ENCODE measurements around the gene ELAC2.
A peak's percentile ranks its signal among the peaks of the same experiment; 100 is the strongest.

Gene ELAC2

DNA sequence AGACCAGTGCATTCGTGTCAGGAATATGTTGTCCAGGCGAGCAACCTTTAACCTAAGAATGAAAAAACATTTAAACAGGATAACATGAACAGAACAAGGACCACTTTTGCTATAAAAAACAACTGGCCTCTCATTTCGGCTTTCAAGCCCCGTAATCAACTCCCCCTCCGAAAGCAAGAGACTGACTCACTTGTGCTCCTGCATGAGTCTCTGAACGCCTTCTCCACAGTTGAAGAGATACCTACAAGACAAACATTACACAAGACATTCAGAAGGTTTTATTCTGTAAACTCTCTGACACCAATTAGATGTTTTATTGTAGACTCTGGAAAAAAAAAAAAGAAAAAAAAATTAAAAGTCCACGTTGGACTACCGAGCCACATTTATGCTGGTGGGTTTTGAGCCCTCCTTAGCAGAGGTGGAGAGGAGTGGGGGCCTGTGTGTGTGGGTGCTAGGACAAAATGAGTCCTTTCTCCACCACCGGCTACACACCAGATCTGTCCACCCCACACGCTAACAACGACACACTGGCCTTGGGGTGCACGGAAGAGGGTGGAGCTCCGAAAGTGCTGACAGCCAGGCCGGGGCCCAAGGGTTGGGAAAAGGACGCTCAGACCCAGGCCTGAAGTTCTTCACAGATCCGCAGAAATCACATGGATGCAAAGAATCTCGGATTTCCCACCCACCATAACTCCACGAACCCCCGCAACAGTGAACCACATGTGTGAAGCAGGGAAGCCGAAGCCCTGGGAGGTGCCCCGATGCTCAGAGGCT is 759 bp downstream of the ELAC2 start:
- DNase-seq (ENCODE audit: low spot score) = no peak

DNA sequence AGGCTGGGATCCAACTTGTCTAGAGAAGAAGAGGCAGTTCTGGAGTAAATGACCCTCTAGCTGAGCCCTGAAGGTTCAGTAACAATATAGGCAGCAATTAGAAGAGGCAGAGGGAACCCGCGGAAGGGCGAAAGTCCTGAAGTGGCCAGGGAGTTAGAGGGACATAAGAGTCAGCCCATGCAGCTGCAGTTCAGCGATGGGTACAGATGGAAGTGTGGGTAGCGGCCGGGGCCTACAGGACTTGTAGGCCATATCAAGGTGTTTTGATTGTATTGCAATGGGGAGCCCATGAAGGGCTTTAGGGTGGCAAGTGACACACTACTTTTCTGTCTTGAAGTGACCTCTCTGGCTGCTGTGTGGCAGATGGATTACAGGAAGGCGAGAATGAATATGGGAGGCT is 3.0 kb downstream of the ELAC2 start:
- no peak for DNase-seq (ENCODE audit: low spot score)

DNA sequence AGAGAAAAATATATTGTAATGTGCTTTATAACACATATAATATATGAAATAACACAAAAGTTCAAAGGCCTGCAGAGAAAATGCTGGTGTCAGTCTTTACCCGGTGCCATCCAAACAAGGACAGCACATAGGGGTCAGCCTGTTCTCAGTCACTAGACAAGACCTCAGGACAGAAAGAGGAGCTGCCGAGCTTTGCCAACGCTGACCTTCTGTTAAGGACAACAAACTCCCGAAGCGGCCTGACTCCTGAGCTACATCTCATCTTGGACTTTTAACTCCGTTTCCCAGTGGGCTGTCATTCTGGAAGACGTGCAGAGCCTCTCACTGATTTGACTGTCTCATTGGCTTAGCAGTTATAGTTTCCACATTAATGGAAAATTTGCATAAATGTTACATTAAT is 6.9 kb downstream of the ELAC2 start:
- DNase-seq (ENCODE audit: low spot score) = no peak

DNA sequence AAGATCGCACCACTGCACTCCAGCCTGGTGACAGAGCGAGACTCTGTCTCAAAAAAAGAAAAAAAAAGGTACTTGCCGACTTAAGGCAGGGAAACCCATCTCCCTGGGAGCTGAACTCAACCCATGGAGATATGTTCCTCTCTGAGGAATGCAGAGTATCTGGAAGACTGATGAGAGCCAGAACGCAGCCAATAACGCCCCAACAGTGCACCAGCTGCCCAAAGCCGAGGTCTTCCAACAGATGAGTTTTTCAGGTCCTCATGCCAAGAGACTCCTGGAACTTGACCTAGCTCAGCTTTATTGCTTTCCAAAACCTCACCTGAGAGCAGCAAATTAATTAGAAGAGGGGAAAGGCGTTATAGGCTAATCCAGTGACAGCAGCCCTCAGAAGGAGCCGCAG is 9.4 kb downstream of the ELAC2 start:
- DNase-seq (ENCODE audit: low spot score) = no peak

DNA sequence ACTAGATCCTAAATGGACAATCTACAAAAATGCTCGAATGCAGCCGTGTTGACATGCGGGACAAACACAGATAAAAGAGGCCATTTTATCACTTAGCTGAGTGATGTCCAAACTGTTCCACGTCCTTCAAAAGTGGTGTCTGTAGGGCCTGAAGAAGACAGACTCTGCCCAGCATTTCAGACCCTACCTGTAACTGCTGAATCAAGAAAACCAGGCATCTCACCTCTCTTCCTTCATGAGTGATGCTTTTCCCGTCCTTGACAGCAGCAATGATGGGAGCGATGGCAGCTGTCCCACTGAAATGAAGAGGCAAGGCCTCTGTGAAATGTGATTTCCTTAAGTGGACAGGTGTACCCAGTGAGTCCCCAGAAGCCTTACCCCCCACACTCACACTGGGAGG is 12.3 kb downstream of the ELAC2 start:
- no peak for DNase-seq (ENCODE audit: low spot score)

DNA sequence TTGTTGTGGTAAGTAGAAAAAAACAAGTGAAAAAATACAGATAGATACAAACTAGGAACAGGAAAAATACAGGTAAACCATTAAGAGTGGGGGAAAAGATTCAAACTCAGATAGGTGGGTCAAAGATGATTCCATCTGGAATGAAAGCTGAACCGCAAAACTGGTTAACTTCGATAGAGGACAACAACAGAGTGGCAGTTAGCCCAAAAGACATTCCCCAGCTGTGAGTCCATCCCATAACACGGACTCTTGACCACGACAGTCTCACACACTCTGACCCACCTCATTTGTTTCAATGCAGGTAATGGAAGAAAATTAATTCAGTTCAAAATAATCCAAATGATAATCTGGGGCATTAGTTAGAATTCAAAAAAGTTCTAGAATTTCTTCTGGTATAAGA is 13.5 kb downstream of the ELAC2 start:
- DNase-seq (ENCODE audit: low spot score) = no peak

DNA sequence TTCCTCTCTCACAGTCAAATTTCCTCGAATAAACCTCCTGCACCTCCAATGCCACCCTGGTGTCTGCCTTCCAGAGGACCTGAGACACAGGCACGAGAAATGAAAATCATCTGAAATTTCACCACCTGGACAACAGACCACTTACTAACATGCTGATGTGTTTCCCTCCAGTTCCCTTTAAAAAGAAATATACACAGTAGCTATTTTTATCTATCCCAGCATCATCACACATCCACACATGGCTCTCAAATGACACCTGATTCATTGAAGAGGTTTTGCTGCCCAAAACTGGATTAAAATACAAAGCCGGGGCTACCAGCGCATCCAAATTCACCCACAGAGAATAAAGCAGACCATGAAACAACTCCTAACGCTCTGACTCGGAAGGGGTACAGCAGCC is 13.9 kb downstream of the ELAC2 start:
- no peak for DNase-seq (ENCODE audit: low spot score)

DNA sequence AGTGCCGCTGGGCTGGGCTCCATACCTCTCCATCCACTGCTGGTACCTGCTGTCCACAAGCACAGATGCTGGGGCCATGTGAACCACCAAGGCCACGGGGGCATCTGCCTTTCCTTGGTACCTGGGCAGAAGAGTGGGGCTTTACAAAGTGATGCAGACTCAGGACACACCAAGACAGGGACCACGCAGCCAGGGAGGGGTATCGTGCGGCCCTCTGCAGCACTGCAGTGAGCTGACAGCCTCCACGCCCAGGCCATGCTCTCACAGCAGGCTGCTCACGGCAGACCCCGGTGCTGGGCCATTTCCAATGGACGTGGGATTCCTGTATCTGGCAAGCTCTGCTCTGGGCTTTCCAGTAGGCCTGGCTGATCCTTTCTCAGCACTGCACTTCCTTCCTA is 14.4 kb downstream of the ELAC2 start:
- DNase-seq (ENCODE audit: low spot score) = no peak

DNA sequence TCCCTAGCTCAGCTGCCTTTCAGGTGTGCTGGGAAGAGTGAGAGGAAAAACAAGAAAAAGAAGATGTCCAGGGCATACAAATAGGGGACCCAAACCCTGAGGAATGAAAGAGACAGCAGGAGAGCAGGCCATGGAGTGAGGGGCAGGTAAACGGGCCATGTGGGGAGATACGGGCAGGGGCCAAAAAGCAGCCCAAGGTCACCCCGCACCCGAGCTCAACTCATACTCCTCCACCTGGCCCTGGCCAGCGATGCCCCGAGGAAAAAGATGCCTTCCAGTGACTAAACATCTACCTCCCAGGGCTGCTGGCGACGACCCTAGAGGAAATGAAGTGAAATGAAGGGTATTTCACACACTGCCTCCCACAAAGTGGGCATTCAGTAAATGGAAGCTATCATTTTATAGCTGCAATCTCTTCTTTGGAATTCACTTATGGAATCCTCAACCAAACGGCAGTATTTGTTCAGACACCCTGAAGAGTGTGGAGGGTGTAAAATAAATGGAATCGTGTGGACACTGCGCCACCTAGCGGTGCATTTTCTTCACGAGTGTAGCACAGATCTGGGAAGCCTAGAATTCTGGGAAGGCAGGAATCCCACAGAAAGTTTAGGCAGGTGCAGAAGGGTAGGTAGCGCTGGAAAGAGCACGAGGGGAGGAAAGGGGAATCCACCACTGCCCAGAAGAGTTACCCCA is 14.9 kb downstream of the ELAC2 start:
- peak; percentile 66 for DNase-seq (ENCODE audit: low spot score)

DNA sequence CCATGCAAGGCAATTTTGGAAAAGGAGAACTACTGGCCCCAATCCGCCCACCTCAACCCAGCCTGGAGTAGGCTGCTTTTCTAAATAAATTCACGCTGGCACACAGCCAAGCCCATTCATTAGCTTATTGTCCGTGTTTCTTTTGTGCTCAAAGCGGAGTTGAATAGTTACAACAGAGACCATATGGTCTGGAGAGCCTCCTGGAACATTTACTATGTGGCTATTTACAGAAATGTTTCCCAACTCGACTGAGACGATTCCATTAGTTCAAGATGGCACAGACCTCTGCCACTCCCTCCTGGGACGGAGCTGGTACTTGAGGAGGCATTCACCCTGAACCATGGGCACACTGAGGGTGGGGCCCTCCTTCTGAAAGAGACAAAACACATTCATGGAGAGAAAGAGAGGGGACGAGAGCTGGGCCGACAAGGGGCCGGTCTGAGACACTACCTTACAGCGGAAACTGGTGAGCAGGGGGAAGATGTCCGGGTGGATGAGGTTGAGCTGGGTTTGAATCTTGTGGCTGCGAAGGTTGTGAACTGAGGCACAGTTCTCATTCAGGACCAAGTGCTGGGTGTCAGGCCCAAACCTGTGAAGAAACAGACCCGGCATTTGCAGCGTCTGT is 15.7 kb downstream of the ELAC2 start:
- DNase-seq (ENCODE audit: low spot score) = no peak

DNA sequence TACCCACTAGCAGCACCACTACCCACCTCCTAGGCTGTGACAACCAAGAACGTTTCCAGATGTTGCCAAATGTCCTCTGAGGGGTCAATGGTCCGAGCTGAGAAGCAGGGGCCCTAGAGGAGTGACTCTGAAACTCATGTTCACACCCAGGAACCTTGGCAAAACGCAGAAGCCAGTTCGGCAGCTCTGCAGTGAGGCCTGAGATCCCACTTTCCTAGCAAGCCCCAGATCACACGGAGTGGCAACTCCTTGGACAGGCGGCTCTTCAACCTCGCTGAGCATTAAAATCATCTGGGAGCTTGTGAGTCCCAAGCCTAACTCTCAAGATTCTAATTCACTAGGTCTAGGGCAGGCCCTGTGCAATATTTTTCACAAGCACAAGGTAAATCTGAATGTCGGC is 17.3 kb downstream of the ELAC2 start:
- no peak for DNase-seq (ENCODE audit: low spot score)

DNA sequence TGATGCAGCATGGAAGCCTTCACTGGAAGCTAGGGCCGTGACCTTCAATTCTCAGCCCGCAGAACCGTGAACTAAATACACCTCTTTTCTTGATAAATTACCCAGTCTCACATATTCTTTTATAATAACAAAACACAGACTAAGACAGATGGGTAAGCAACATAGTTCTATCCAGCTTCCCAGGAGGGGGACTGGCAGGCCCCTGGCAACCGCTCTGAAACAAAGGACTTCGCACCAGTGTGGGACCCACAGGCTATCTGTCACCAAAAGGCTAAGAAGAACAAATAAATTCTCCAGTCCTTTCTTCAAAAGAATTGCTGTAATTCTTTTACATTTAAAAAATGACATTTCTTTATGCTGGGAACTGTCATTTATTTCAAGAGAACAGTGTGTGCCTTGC is 19.0 kb downstream of the ELAC2 start:
- no peak for DNase-seq (ENCODE audit: low spot score)

DNA sequence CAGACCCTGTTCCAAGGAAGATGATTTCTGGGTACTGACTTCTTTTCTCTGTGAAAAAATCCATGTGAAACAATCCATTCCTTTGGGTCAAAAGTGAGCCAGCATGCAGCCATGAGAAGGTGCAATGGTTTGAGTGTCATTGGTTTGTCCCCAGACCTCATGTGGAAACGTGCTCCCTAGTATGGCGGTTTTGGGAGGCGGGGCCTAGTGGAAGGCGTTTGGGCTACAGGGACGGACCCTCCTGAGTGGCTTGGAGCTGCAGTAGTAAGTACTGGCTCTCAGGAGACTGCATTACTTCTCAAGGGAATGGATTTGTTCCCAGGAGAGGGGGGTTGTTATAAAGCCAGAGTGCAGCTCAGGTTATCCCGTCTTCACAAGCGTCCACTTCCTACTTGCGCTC is 19.4 kb downstream of the ELAC2 start:
- DNase-seq (ENCODE audit: low spot score) = no peak

DNA sequence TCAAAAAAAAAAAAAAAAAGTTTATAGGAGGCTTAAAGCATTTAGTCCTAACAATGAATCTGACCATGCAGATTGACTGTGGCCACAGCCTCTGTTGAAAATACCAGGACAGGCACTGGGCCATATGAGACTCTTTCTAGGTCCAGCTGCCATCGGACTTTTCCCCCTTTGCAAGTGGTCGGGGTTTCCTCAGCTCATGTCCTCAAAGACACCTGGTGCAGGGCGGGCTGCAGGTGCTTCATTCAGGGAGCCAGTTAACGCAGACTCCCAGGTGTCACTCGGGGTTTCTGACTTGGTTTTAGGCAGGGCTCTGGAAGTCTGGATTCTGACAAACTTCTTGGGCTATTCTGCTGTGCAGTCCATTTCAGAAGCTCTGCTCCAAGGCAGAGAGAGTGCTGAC is 20.9 kb downstream of the ELAC2 start:
- DNase-seq (ENCODE audit: low spot score) = no peak

DNA sequence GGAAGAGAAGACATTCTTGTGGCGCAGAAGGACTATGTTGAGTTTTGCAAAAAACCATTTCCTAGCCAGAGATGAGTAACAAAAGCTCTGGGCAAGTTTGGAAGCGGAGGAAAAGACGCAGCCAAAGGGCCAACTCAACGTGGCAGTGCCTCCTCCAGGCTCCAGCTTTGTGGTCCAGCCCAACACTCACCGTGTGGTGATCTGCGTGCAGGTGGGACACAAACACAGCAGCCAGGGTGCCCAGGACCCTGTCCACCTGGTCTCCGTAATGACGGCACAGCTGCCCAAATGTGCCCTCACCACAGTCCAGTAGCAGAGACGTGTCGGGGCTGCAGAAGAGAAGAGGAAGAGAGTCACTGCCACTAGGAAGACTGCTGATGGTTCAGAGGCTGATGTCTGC is 21.5 kb downstream of the ELAC2 start:
- DNase-seq (ENCODE audit: low spot score) = no peak

DNA sequence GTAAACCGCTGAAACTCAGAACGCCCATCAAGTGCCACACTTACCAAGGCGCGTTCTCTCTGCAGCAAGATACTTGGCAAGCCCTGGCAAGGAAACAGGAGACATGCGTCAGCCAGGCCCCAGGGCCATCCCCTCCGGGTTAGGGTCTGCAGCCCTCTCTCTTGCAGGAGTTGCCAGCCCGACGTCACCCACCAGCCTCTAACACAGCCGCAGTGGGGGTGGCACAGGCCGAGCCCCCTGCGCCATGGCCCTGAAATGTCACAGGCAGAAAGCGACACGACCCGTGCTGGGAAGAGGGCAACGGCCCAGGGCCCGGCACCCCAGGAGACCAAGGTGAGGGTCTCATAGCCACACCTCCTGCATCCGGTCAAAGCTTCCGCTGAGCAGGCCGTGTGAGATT is 21.9 kb downstream of the ELAC2 start:
- DNase-seq (ENCODE audit: low spot score) = no peak

DNA sequence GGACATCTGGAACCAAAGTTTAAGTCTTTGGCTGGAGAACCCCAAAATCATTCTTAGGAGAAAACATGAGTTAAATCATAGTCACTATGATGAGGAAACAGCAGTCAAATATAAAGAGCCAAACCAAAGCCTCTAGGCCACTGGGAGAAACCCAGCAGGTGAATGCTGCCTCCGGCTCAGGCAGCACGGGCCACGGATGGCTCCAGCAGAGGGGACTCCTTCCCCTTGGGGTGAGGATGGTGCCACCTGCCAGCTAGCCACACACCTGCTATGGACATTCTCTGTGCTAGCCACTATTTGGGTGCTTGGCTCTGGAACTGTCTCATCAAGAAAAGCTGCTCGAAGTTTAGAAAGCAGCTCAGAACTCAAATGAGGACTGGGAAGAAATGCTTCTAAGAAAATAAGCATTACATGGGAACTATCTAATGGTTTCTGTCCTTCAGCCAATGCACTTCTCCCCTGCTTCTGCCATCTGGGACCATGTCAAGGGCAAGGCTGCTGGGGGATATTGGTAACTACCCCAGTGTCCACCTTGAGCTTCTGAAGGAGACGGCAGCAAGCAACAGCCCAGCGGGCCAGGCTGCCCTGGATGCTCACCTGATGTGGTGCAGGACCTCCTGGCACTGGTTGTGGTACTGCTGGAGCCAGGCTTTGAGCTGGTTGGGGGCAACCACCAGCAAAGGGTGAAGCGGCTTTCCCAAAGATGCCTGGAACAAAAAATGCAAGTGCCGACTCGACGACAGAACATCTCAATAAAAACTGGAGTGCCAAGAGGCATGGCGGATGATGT is 22.5 kb downstream of the ELAC2 start:
- no peak for DNase-seq (ENCODE audit: low spot score)

DNA sequence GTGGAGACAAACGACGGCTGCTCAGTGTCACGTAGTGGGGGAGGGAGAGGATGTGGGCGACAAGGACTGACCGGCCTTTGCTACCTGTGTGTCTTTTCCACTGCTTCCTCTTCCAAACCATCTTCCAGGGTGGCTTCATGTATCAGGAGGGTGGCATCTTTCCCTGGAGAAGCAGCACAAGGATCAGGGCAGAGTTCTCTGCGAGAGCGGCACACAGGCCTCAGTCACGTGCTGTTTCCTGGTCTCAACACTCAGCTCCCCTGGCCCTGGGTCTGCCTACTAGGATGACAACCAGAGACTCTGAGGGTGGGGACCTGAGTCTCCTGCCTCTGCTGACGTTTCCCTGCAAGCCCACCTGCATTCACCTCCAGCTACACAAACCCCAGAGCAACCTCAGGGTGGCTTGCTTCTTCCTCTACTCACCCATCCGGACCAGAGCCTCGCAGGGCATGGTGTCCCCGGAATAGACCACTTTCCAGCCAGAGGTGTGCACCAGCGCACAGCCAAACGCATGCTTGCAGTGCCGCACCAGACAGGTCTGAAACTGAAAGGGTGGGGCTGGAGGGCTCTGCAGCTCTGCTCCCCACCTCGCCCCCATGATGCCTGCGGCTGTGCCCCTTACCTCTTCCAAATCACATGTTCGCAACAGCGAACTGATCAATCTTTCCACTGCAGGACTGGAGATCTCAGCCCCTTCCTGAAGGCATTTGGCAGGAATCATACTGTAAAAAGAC is 23.3 kb downstream of the ELAC2 start:
- DNase-seq (ENCODE audit: low spot score) = no peak

DNA sequence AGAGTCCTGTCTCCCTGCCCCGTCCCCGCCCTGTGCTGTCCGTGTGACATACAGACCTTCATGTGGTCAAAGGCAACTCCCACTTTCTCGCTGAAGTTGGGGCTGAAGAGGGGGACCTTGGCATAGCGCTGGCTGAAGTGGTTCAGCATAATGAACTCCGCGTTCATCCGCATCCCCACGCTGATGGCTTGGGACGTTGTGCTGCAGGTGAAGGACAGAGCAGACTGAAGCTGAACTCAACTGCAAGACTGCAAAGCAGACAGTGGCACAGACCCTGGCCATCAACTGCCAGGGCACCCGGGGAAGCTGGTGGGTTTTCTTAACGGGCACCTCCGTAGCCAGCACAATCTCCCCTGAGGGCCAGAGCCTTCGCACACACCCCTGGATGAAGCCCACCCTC is 24.2 kb downstream of the ELAC2 start:
- no peak for DNase-seq (ENCODE audit: low spot score)

DNA sequence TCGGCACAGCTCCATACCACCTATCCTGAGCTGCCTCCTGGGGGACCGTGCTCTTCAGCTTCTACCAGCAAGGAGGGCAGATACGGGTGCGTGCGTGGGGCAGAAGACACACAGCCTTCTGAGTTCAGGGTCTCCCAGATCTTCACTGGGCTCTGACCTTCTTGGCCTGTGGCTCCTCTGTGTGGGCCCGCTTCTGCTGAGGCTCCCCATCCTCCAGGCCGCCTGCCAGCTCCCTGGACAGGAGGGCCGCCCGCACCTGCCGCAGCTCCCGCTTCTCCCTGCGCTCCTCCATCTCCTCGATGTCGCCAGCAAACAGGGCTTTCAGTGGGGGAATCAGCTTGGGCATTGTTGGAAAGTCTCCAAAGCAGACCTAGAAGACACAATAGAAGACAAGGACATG is 25.2 kb downstream of the ELAC2 start:
- no peak for DNase-seq (ENCODE audit: low spot score)

DNA sequence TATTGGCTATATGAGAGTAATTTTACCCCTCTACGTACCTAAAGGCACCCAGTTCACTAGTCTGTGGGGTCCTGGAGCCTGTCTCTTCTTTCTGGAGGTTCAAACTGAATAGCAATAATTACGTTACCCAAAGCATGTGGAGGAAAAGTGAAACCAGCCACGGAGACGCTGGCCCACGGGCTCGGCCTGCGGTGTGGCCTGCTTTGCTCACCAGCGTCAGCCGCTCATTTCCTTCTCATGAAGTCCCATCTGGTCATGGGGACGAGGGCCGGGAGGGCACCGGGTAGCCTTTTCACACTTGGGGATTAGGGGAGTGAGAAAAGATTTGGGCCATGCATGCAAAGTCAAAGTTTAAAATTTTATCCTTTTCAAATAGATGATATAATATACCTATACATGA is 26.9 kb downstream of the ELAC2 start:
- DNase-seq (ENCODE audit: low spot score) = no peak

Measured in COLO829 (cell line).